H9 (cell line): ENCODE measurements around the gene OMG. TPM values are rescaled to one million over a fixed set of nuclear protein-coding genes. Genes with fewer than 3 reads are reported as not detected.

ENCODE experiments used
- DNase-seq: peaks from one replicate; pipeline ENCODE4 v3.0.0-alpha.2; 2017
- H2AFZ ChIP-seq: one replicate; pipeline ENCODE4 v1.6.1; 2013; ENCODE audit warnings: mild to moderate bottlenecking, low read length, control low read depth, moderate library complexity
- H2AK5ac ChIP-seq: 2 replicates; pipeline ENCODE4 v1.6.1; 2013; ENCODE audit warnings: low read length, control low read depth, mixed read lengths; ENCODE audit not compliant: insufficient read length
- H2BK120ac ChIP-seq: one replicate; pipeline ENCODE4 v1.6.1; 2013; ENCODE audit warnings: low read depth, mild to moderate bottlenecking, low read length, control low read depth, inconsistent platforms; ENCODE audit not compliant: poor library complexity, severe bottlenecking
- H2BK12ac ChIP-seq: 2 replicates; pipeline ENCODE4 v1.6.1; 2013; ENCODE audit warnings: low read length, control low read depth, mixed read lengths, low read depth; ENCODE audit not compliant: insufficient read length
- H2BK15ac ChIP-seq: 2 replicates; pipeline ENCODE4 v1.6.1; 2013; ENCODE audit warnings: low read depth, low read length, control low read depth
- H2BK20ac ChIP-seq: one replicate; pipeline ENCODE4 v1.6.1; 2013; ENCODE audit warnings: low read depth, mild to moderate bottlenecking, low read length, control low read depth, inconsistent platforms; ENCODE audit not compliant: poor library complexity, severe bottlenecking
- H2BK5ac ChIP-seq: 2 replicates; pipeline ENCODE4 v1.6.1; 2013; ENCODE audit warnings: low read length, control low read depth, mixed read lengths; ENCODE audit not compliant: insufficient read length
- H3K14ac ChIP-seq: 2 replicates; pipeline ENCODE4 v1.6.1; 2013; ENCODE audit warnings: low read length, control low read depth; ENCODE audit not compliant: insufficient read depth
- H3K18ac ChIP-seq: 2 replicates; pipeline ENCODE4 v1.6.1; 2013; ENCODE audit warnings: low read depth, mild to moderate bottlenecking, mixed read lengths, low read length, control low read depth; ENCODE audit not compliant: insufficient read length
- H3K23ac ChIP-seq: 2 replicates; pipeline ENCODE4 v1.6.1; 2013; ENCODE audit warnings: low read length, control low read depth, mixed read lengths, low read depth; ENCODE audit not compliant: insufficient read length
- H3K23me2 ChIP-seq: 2 replicates; pipeline ENCODE4 v1.6.1; 2013; ENCODE audit warnings: low read depth, mild to moderate bottlenecking, mixed read lengths, low read length, control low read depth; ENCODE audit not compliant: insufficient read length, poor library complexity, severe bottlenecking
- H3K27ac ChIP-seq: 2 replicates; pipeline ENCODE4 v1.5.1; 2013; ENCODE audit warnings: low read length, control low read depth, mixed read lengths, low read depth; ENCODE audit not compliant: insufficient read length
- H3K27me3 ChIP-seq: 2 replicates; pipeline ENCODE4 v1.6.1; 2013; ENCODE audit warnings: low read length, control low read depth, inconsistent platforms; ENCODE audit not compliant: insufficient read depth
- H3K4ac ChIP-seq: 2 replicates; pipeline ENCODE4 v1.6.1; 2013; ENCODE audit warnings: low read depth, mild to moderate bottlenecking, control low read depth, inconsistent platforms, low read length, moderate library complexity
- H3K4me1 ChIP-seq: 2 replicates; pipeline ENCODE4 v1.6.1; 2013; ENCODE audit warnings: low read length, control low read depth, inconsistent platforms; ENCODE audit not compliant: insufficient read depth
- H3K4me2 ChIP-seq: 2 replicates; pipeline ENCODE4 v1.6.1; 2013; ENCODE audit warnings: low read length, control low read depth, mixed read lengths; ENCODE audit not compliant: insufficient read length, insufficient read depth
- H3K56ac ChIP-seq: 2 replicates; pipeline ENCODE4 v1.6.1; 2013; ENCODE audit warnings: low read depth, mild to moderate bottlenecking, mixed read lengths, low read length, control low read depth; ENCODE audit not compliant: insufficient read length
- H3K79me1 ChIP-seq: 2 replicates; pipeline ENCODE4 v1.6.1; 2013; ENCODE audit warnings: low read depth, mild to moderate bottlenecking, moderate library complexity, low read length, control low read depth, inconsistent platforms; ENCODE audit not compliant: insufficient read depth, poor library complexity, severe bottlenecking
- H3K79me2 ChIP-seq: 2 replicates; pipeline ENCODE4 v1.6.1; 2013; ENCODE audit warnings: low read length, control low read depth, inconsistent platforms; ENCODE audit not compliant: insufficient read depth
- H3K9ac ChIP-seq: 2 replicates; pipeline ENCODE4 v1.6.1; 2013; ENCODE audit warnings: low read length, control low read depth, mixed read lengths; ENCODE audit not compliant: insufficient read length; ENCODE audit errors: extremely low read depth
- H3K9me3 ChIP-seq: one replicate; pipeline ENCODE4 v1.6.1; 2013; ENCODE audit warnings: low read depth, low read length, inconsistent platforms; ENCODE audit not compliant: control insufficient read depth
- H3T11ph ChIP-seq: one replicate; pipeline ENCODE4 v1.6.1; 2013; ENCODE audit warnings: mild to moderate bottlenecking, low read length, control low read depth, inconsistent platforms
- H4K20me1 ChIP-seq: one replicate; pipeline ENCODE4 v1.6.1; 2013; ENCODE audit not compliant: control insufficient read depth, insufficient read length, insufficient read depth
- H4K5ac ChIP-seq: 2 replicates; pipeline ENCODE4 v1.6.1; 2013; ENCODE audit warnings: low read depth, mild to moderate bottlenecking, mixed read lengths, low read length, control low read depth; ENCODE audit not compliant: insufficient read length
- H4K8ac ChIP-seq: replicated peaks from 2 replicates; pipeline ENCODE4 v1.6.1; 2013; ENCODE audit warnings: low read length, control low read depth, mixed read lengths, low read depth; ENCODE audit not compliant: insufficient read length
- H4K91ac ChIP-seq: 2 replicates; pipeline ENCODE4 v1.6.1; 2013; ENCODE audit warnings: low read depth, mild to moderate bottlenecking, moderate library complexity, mixed read lengths, low read length, control low read depth; ENCODE audit not compliant: insufficient read length
- H3K27ac Mint-ChIP-seq, 3 experiments: 2 replicates in 2 of 3; 3 replicates in 1 of 3; pipeline ENCODE4 v1.8.0; 2020 to 2021; ENCODE audit warnings: mixed read lengths in 3 of 3, mild to moderate bottlenecking in 1 of 3, moderate library complexity in 1 of 3
- H3K27me3 Mint-ChIP-seq: 2 replicates; pipeline ENCODE4 v1.8.0; 2021; ENCODE audit warnings: low read depth, mild to moderate bottlenecking, moderate library complexity, mixed read lengths
- H3K36me3 Mint-ChIP-seq, 3 experiments: 2 replicates in 2 of 3; 3 replicates in 1 of 3; pipeline ENCODE4 v1.8.0; 2020 to 2021; ENCODE audit warnings: low read depth in 3 of 3, mixed read lengths in 3 of 3; ENCODE audit not compliant: insufficient read depth in 1 of 3
- H3K4me1 Mint-ChIP-seq, 2 experiments: 2 replicates each; pipeline ENCODE4 v1.8.0; 2020; ENCODE audit warnings: mixed read lengths in 2 of 2
- H3K4me3 Mint-ChIP-seq, 2 experiments: 2 replicates in 1 of 2; 3 replicates in 1 of 2; pipeline ENCODE4 v1.8.0; 2020 to 2021; ENCODE audit warnings: mild to moderate bottlenecking in 2 of 2, mixed read lengths in 2 of 2, moderate library complexity in 1 of 2
- H3K9me3 Mint-ChIP-seq, 2 experiments: 2 replicates in 1 of 2; 3 replicates in 1 of 2; pipeline ENCODE4 v1.8.0; 2020; ENCODE audit warnings: mild to moderate bottlenecking in 2 of 2, mixed read lengths in 2 of 2, moderate library complexity in 1 of 2
- CTCF ChIP-seq: fragments of 200-600 bp; sonication (generic); conservative IDR thresholded peaks from 3 replicates; pipeline ENCODE4 v1.8.0; 2021; ENCODE audit warnings: antibody characterized with exemption, mild to moderate bottlenecking
- WGBS: extraction: QIAGEN DNeasy Blood & Tissue Kit; methylation state at CpG from one replicate; pipeline ENCODE4 v1.1.7; 2013; ENCODE audit warnings: missing lambda C conversion rate, low lambda C conversion rate, mixed read lengths; ENCODE audit not compliant: insufficient read length; ENCODE audit errors: extremely low coverage; 5-methylcytosine and 5-hydroxymethylcytosine counted together
- total RNA-seq: library from RNA; stranded (reverse); gene quantifications from 2 replicates; pipeline ENCODE4 v1.2.1, GENCODE V29; 2021

OMG gene
- total RNA-seq, 1 experiment from 2014 or later, result not detected

GRCh38 chr17:31250229-31250628 is 46.8 kb downstream of the OMG start:
- Mint-ChIP-seq H3K4me3 (no peak overlapping the region), H3K27me3 (no peaks in the 10 kb centered on the region), H3K27ac (peak overlapping the region in 2 of 3 experiments; percentile 21 to 68; a peak in 2 of 7 replicates), H3K4me1 (peaks cover 12% of the 10 kb centered on the region in 2 experiments), H3K36me3 (peaks cover 0 to 18% (median 9%) of the 10 kb centered on the region in 3 experiments; a peak in 4 of 7 replicates), H3K9me3 (no peaks in the 10 kb centered on the region)
- no peak for DNase-seq
- H3K23ac ChIP-seq, result no peak overlapping the region
- WGBS, result no CpG with 5 or more reads among the region's 1 CpG
- no peaks in the 10 kb centered on the region for H3K79me1 ChIP-seq
- no peak overlapping the region for H2BK12ac ChIP-seq
- H3K18ac ChIP-seq, result no peak overlapping the region
- H3K79me2 ChIP-seq, result no peaks in the 10 kb centered on the region
- H2BK120ac ChIP-seq, result no peak overlapping the region
- H4K8ac ChIP-seq, result no peak overlapping the region
- no peaks in the 10 kb centered on the region for H3K23me2 ChIP-seq
- no peak overlapping the region for H4K5ac ChIP-seq
- TF ChIP-seq CTCF, result no peak
- H4K91ac ChIP-seq, result no peak overlapping the region
- no peak overlapping the region for H2BK5ac ChIP-seq
- no peak overlapping the region for H3K9ac ChIP-seq
- no peak overlapping the region for H2BK15ac ChIP-seq
- no peak overlapping the region for H3K27ac ChIP-seq
- no peaks in the 10 kb centered on the region for H3K9me3 ChIP-seq
- H3T11ph ChIP-seq, result no peak overlapping the region
- H3K14ac ChIP-seq, result no peak overlapping the region
- H3K27me3 ChIP-seq, result no peaks in the 10 kb centered on the region
- no peaks in the 10 kb centered on the region for H4K20me1 ChIP-seq
- H2AK5ac ChIP-seq, result no peak overlapping the region
- no peak overlapping the region for H2AFZ ChIP-seq
- H3K4ac ChIP-seq, result no peak overlapping the region
- H2BK20ac ChIP-seq, result no peak overlapping the region
- H3K4me1 ChIP-seq, result peaks cover 4% of the 10 kb centered on the region; the same call in 1 of the 2 replicates
- no peak overlapping the region for H3K4me2 ChIP-seq
- no peak overlapping the region for H3K56ac ChIP-seq
